IMR-90 (cell line): ENCODE measurements around the gene UBXN2A. TPM values are rescaled to one million over a fixed set of nuclear protein-coding genes. Genes with fewer than 3 reads are reported as not detected.
A peak's percentile ranks its signal among the peaks of the same experiment; 100 is the strongest.

Experiments used
- ATAC-seq: fragments of 200-7000 bp; cut with Tn5 transposase; 2 replicates; pipeline ENCODE4 v1.9.1; 2020; ENCODE audit warnings: low read depth, mild to moderate bottlenecking, moderate library complexity
- BruUV-seq: library from RNA; stranded (reverse); fragments of 400-500 nt; replicated peaks from 2 replicates; lab custom pipeline; 2021; lab: Mats Ljungman, UMichigan
- CTCF ChIA-PET: fragments of 300-600 bp; formaldehyde crosslinking; extraction: SDS; loops from one replicate; lab custom pipeline; 2021; ENCODE audit warnings: antibody characterized with exemption; lab: Yijun Ruan, JAX
- POLR2A ChIA-PET: fragments of 300-600 bp; sonication (Branson Sonifier 250); formaldehyde crosslinking; loops from one replicate; lab custom pipeline; 2022; ENCODE audit warnings: antibody characterized with exemption; ENCODE audit not compliant: unreplicated experiment; lab: Charles Lee
- DNase-seq: peaks from one replicate; pipeline ENCODE4 v3.0.0; 2013
- H2AFZ ChIP-seq: replicated peaks from 2 replicates; pipeline ENCODE3; 2013; ENCODE audit warnings: low read length, mild to moderate bottlenecking; ENCODE audit not compliant: poor library complexity
- H2AK5ac ChIP-seq: 2 replicates; pipeline ENCODE4 v1.6.1; 2013; ENCODE audit warnings: low read depth, low read length, inconsistent platforms
- H2AK9ac ChIP-seq: replicated peaks from 2 replicates; pipeline ENCODE3; 2013; ENCODE audit warnings: mild to moderate bottlenecking, low read depth, low read length, moderate library complexity; ENCODE audit not compliant: poor library complexity
- H2BK120ac ChIP-seq: 2 replicates; pipeline ENCODE4 v1.6.1; 2013; ENCODE audit warnings: low read depth, low read length, inconsistent platforms
- H2BK15ac ChIP-seq: 3 replicates; pipeline ENCODE4 v1.6.1; 2013; ENCODE audit warnings: low read depth, low read length, inconsistent platforms
- H2BK20ac ChIP-seq: 2 replicates; pipeline ENCODE4 v1.6.1; 2013; ENCODE audit warnings: low read depth, mild to moderate bottlenecking, inconsistent platforms, low read length, moderate library complexity
- H2BK5ac ChIP-seq: 2 replicates; pipeline ENCODE4 v1.6.1; 2013; ENCODE audit warnings: mild to moderate bottlenecking, low read depth, low read length, inconsistent platforms; ENCODE audit not compliant: poor library complexity, severe bottlenecking
- H3K14ac ChIP-seq: replicated peaks from 2 replicates; pipeline ENCODE4 v1.6.1; 2013; ENCODE audit warnings: low read depth, low read length, inconsistent platforms
- H3K18ac ChIP-seq: 2 replicates; pipeline ENCODE4 v1.6.1; 2013; ENCODE audit warnings: low read depth, low read length, control low read depth
- H3K23ac ChIP-seq: 2 replicates; pipeline ENCODE4 v1.6.1; 2013; ENCODE audit warnings: low read depth, low read length, inconsistent platforms
- H3K27ac ChIP-seq: 2 replicates; pipeline ENCODE4 v1.5.1; 2013; ENCODE audit warnings: mild to moderate bottlenecking, control low read depth, low read length; ENCODE audit not compliant: insufficient read depth
- H3K27me3 ChIP-seq: 2 replicates; pipeline ENCODE4 v1.6.1; 2013; ENCODE audit warnings: low read length; ENCODE audit not compliant: control insufficient read depth, insufficient read depth
- H3K36me3 ChIP-seq: 2 replicates; pipeline ENCODE4 v1.6.1; 2013; ENCODE audit warnings: low read length, mixed read lengths; ENCODE audit not compliant: control insufficient read depth, insufficient read depth
- H3K4ac ChIP-seq: 2 replicates; pipeline ENCODE4 v1.6.1; 2013; ENCODE audit warnings: low read depth, low read length, inconsistent platforms
- H3K4me1 ChIP-seq: 2 replicates; pipeline ENCODE4 v1.6.1; 2013; ENCODE audit warnings: low read length, mixed read lengths; ENCODE audit not compliant: control insufficient read depth, insufficient read depth
- H3K4me2 ChIP-seq: 2 replicates; pipeline ENCODE4 v1.6.1; 2013; ENCODE audit warnings: low read depth, mild to moderate bottlenecking, control low read depth, low read length, moderate library complexity
- H3K4me3 ChIP-seq: 2 replicates; pipeline ENCODE4 v1.5.1; 2013; ENCODE audit warnings: low read depth, mild to moderate bottlenecking, control low read depth, low read length, moderate library complexity; ENCODE audit not compliant: insufficient read depth
- H3K56ac ChIP-seq: 2 replicates; pipeline ENCODE4 v1.6.1; 2013; ENCODE audit warnings: low read length, inconsistent platforms; ENCODE audit not compliant: insufficient read depth; ENCODE audit errors: extremely low read depth
- H3K79me1 ChIP-seq, 2 experiments: 2 replicates each; pipeline ENCODE4 v1.6.1; 2013; ENCODE audit warnings: low read length in 2 of 2, inconsistent platforms in 1 of 2, low read depth in 1 of 2
- H3K9ac ChIP-seq: 2 replicates; pipeline ENCODE4 v1.6.1; 2013; ENCODE audit warnings: low read depth, low read length, control low read depth
- H3K9me1 ChIP-seq: 2 replicates; pipeline ENCODE4 v1.6.1; 2013; ENCODE audit warnings: low read length, inconsistent platforms; ENCODE audit not compliant: insufficient read depth
- H3K9me3 ChIP-seq: 2 replicates; pipeline ENCODE4 v1.6.1; 2013; ENCODE audit warnings: low read length; ENCODE audit not compliant: control insufficient read depth, insufficient read depth
- H4K20me1 ChIP-seq: 2 replicates; pipeline ENCODE4 v1.6.1; 2013; ENCODE audit warnings: low read length, inconsistent platforms; ENCODE audit not compliant: insufficient read depth
- H4K5ac ChIP-seq: 2 replicates; pipeline ENCODE4 v1.6.1; 2013; ENCODE audit warnings: mild to moderate bottlenecking, low read depth, low read length, control low read depth
- H4K8ac ChIP-seq, 2 experiments: 2 replicates each; pipeline ENCODE4 v1.6.1; 2013; ENCODE audit warnings: low read depth in 2 of 2, low read length in 2 of 2, control low read depth in 1 of 2, inconsistent platforms in 1 of 2
- H4K91ac ChIP-seq: 2 replicates; pipeline ENCODE4 v1.6.1; 2013; ENCODE audit warnings: low read depth, low read length, inconsistent platforms; ENCODE audit not compliant: insufficient read depth
- BHLHE40 ChIP-seq: fragments of 150-350 bp; IDR thresholded peaks from 2 replicates; pipeline ENCODE4 v1.6.1; 2016; ENCODE audit warnings: mild to moderate bottlenecking, low read depth, low read length
- FOS ChIP-seq: fragments of 150-350 bp; IDR thresholded peaks from 2 replicates; pipeline ENCODE4 v1.6.1; 2016; ENCODE audit warnings: low read depth, low read length
- MAFK ChIP-seq: IDR thresholded peaks from 2 replicates; pipeline ENCODE4 v1.6.1; 2012; ENCODE audit warnings: low read depth, low read length, improper control_type of control experiment
- MXI1 ChIP-seq: IDR thresholded peaks from 2 replicates; pipeline ENCODE4 v1.6.1; 2012; ENCODE audit warnings: low read depth, mild to moderate bottlenecking, low read length, moderate library complexity, borderline replicate concordance
- POLR2A ChIP-seq: IDR thresholded peaks from 2 replicates; pipeline ENCODE4 v1.6.1; 2012; ENCODE audit warnings: mild to moderate bottlenecking, low read depth, low read length
- RFX5 ChIP-seq: IDR thresholded peaks from 2 replicates; pipeline ENCODE4 v1.8.0; 2012; ENCODE audit warnings: low read depth, mild to moderate bottlenecking, low read length, moderate library complexity
- WGBS, 2 experiments: methylation state at CpG; one replicate each; pipeline versions ENCODE4 v1.1.5 to v1.1.7; 2013; ENCODE audit warnings: missing lambda C conversion rate in 2 of 2; ENCODE audit not compliant: insufficient read length in 1 of 2; ENCODE audit errors: extremely low coverage in 2 of 2; 5-methylcytosine and 5-hydroxymethylcytosine counted together
- dilution Hi-C: fragments of 300-500 bp; cut with HindIII; formaldehyde crosslinking; loops from one replicate; pipeline ENCODE4 v1.14.3; 2018; ENCODE audit warnings: low sequenced_read_pairs; ENCODE audit not compliant: unreplicated experiment
- in situ Hi-C: fragments of 300-500 bp; cut with MboI; formaldehyde crosslinking; loops from 3 replicates; pipeline ENCODE4 v1.14.3; 2019; ENCODE audit warnings: low sequenced_read_pairs, inconsistent platforms, mixed read lengths
- intact Hi-C: fragments of 100-400 bp; cut with micrococcal nuclease; formaldehyde crosslinking; loops from 2 replicates; pipeline ENCODE4 v1.10.0; 2022
- polyA plus RNA-seq, 3 experiments: library from polyadenylated mRNA; depleted of rRNA; stranded (reverse); fragments of >200 nt; gene quantifications; 2 replicates each; pipeline ENCODE4 v1.2.3, GENCODE V29; 2012; ENCODE audit warnings: low replicate concordance in 1 of 3
- total RNA-seq: library from RNA; depleted of rRNA; stranded (reverse); fragments of >200 nt; gene quantifications from 2 replicates; pipeline ENCODE4 v1.2.3, GENCODE V29; 2012
- TF ChIP-seq, protein P1 (sequence below): fragments of 150-350 bp; IDR thresholded peaks from 2 replicates; pipeline ENCODE4 v1.6.1; 2016; ENCODE audit warnings: low read depth, mild to moderate bottlenecking, low read length, moderate library complexity, borderline replicate concordance

The UBXN2A gene
- total and polyA plus RNA-seq, 2 of the 4 experiments (the other 2 are of a cell fraction): 4.6 to 7.7 TPM

GRCh38 chr2:24011250-24012104, 71.2 kb downstream of the UBXN2A start:
- Histone ChIP-seq H3K4me1 (peaks cover 9% of the 10 kb centered on the region), H2BK5ac (no peak overlapping the region), H3K9me1 (peaks cover 15% of the 10 kb centered on the region), H3K18ac (no peak overlapping the region), H3K9me3 (no peaks in the 10 kb centered on the region), H4K91ac (no peak overlapping the region; the same call in 1 of the 2 replicates), H2BK20ac (0 out of 2 replicates have a peak overlapping the region, but pooled peaks have one; percentile 16), H2BK15ac (no peak overlapping the region), H2BK120ac (no peak overlapping the region), H3K14ac (no peak overlapping the region), H2AK9ac (no peak overlapping the region), H3K4me2 (no peak overlapping the region), H4K20me1 (no peaks in the 10 kb centered on the region), H3K79me1 (no peaks in the 10 kb centered on the region; a peak in 1 of 4 replicates), H4K8ac (no peak overlapping the region), H3K56ac (no peak overlapping the region), H3K4ac (no peak overlapping the region; the same call in 1 of the 2 replicates), H3K27ac (no peak overlapping the region), H3K4me3 (no peak overlapping the region), H3K9ac (no peak overlapping the region), H3K23ac (0 out of 2 replicates have a peak overlapping the region, but pooled peaks have one; percentile 15), H3K36me3 (no peaks in the 10 kb centered on the region), H4K5ac (no peak overlapping the region), H3K27me3 (peaks cover 8% of the 10 kb centered on the region), H2AK5ac (no peak overlapping the region; the same call in 1 of the 2 replicates), H2AFZ (no peak overlapping the region)
- intact Hi-C loops (no loop called here), in situ Hi-C loops (no loop called here), dilution Hi-C loops (no loop called here)
- TF ChIP-seq FOS (no peak), BHLHE40 (no peak), MXI1 (no peak), MAFK (no peak), RFX5 (no peak), POLR2A (no peak)
- TF ChIP-seq, protein P1, sequence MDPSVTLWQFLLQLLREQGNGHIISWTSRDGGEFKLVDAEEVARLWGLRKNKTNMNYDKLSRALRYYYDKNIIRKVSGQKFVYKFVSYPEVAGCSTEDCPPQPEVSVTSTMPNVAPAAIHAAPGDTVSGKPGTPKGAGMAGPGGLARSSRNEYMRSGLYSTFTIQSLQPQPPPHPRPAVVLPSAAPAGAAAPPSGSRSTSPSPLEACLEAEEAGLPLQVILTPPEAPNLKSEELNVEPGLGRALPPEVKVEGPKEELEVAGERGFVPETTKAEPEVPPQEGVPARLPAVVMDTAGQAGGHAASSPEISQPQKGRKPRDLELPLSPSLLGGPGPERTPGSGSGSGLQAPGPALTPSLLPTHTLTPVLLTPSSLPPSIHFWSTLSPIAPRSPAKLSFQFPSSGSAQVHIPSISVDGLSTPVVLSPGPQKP: no peak
- WGBS, 2 experiments: 71% methylated on average over 2 of the region's 7 CpGs; no CpG with 5 or more reads in 1 of the 2 experiments
- ATAC-seq (no peak), DNase-seq (no peak)
- ChIA-PET POLR2A (no interaction called here), CTCF (no interaction called here)
- BruUV-seq: no TSS peak
